Right renal cortex interstitium (tissue), 3 donors: Measurements from ENCODE around the gene PSPH. TPM values are rescaled to one million over a fixed set of nuclear protein-coding genes. Genes with fewer than 3 reads are reported as not detected.

Experiments used
- DNase-seq, 3 donors: peaks; one replicate each; pipeline ENCODE4 v3.0.0-alpha.2; 2013; ENCODE audit warnings: low read depth in 3 of 3, low spot score in 2 of 3
- polyA plus RNA-seq, 3 donors: library from polyadenylated mRNA; unstranded; fragments of 120-200 nt; gene quantifications; one replicate each; pipeline ENCODE4 v1.2.1, GENCODE V29; 2013; ENCODE audit not compliant: insufficient read length in 3 of 3

Gene PSPH
- polyA plus RNA-seq, 3 donors = 30.6 to 36.6 (median 34.5) TPM

GRCh38 chr7:55962014-55962413 is 89.2 kb downstream of the PSPH start:
- no peak for DNase-seq

Other genes starting within 250 kb of the PSPH start
- gene SEPTIN14, start 188.7 kb downstream of the PSPH start, polyA plus RNA-seq = under 1 TPM; 0.21 to 0.39 (median 0.27) TPM
- 10 to 100 TPM; 12.4 to 13.9 (median 13.0) TPM for gene ZNF713, start 164.0 kb downstream of the PSPH start, polyA plus RNA-seq
- 10 to 100 TPM; 21.1 to 21.7 (median 21.4) TPM for gene MRPS17, start 99.6 kb downstream of the PSPH start, polyA plus RNA-seq
- 100 to 1,000 TPM; 112 to 136 (median 118) TPM for gene NIPSNAP2, start 86.9 kb downstream of the PSPH start, polyA plus RNA-seq
- 100 to 1,000 TPM; 201 to 250 (median 233) TPM for gene CCT6A, start 321 bp upstream of the PSPH start, polyA plus RNA-seq
- gene SUMF2, start 12.8 kb upstream of the PSPH start, polyA plus RNA-seq = 100 to 1,000 TPM in 2 of 3 donors, 10 to 100 TPM in 1; 75.0 to 138 (median 115) TPM
- gene PHKG1, start 41.5 kb upstream of the PSPH start, polyA plus RNA-seq = 1 to 10 TPM in 2 of 3 donors, under 1 TPM in 1; 0.90 to 1.1 (median 1.1) TPM
- 100 to 1,000 TPM; 232 to 257 (median 256) TPM for gene CHCHD2, start 55.0 kb upstream of the PSPH start, polyA plus RNA-seq
- 1 to 10 TPM; 1.6 to 3.3 (median 1.8) TPM for gene NUPR2, start 65.0 kb upstream of the PSPH start, polyA plus RNA-seq